ENCODE data around the gene FGR.

The FGR gene

DNA sequence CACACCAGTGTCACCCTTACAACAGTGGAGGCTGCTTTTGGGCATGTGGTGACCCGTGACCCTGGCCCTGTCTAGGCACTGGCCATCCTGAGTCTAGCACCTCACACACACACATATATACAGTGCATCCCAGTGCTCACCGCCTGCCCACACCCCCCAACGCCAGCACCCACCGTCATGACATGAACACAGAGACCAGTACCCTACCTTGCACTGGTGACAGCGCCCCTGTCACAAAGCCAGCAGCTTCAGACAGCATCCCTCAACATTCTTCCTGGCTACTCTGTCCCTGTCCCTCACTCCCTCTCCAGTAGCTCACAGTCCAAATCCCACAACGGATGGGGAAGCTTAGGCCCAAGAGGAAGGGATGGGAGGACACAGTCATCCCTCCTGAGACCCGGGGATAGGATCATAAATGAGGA lies 58.2 kb downstream of the FGR start:
- in situ Hi-C loops (cut with HindIII; ENCODE audit: low sequenced_read_pairs) = no loop called here
- H3K4me3 ChIP-seq (ENCODE audit: low read depth, low read length) = no peak overlapping the region
- DNase-seq (ENCODE audit: low read depth, low spot score) = no peak
- no peak for TF ChIP-seq CTCF (IDR thresholded peaks at IDR 0.05; ENCODE audit: low read depth, low read length)

DNA sequence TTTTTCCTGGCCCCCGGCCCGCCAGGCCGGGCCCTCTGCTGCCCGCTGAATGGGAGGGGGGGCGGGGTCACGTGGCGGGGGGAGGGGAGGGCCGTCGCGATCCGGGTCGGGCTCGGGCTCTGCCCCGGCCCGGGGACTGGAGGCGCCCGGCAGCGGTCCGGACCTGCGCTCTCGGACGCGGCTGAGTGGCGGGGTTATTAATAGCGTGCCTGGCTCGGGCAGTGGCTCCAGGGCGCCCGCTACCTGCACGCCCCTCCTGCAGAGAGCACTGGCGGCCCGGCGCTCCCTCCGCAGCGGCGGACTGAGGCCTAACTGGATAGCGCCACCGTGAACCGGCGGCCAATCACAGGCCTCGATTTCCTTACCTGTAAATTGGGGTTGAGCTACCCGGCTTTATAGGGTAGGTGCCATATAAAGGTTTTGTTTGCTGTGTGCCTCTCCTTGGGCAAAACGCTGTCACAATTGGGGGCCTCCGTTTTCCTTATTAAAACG lies 59.1 kb downstream of the FGR start:
- DNase-seq (ENCODE audit: low read depth, low spot score) = no peak
- in situ Hi-C loops (cut with HindIII; ENCODE audit: low sequenced_read_pairs) = no loop called here
- peak overlapping the region; percentile 18 for H3K4me3 ChIP-seq (ENCODE audit: low read depth, low read length)
- no peak for TF ChIP-seq CTCF (IDR thresholded peaks at IDR 0.05; ENCODE audit: low read depth, low read length)

GRCh38 chr1:27574871-27575831 lies 59.8 kb downstream of the FGR start:
- TF ChIP-seq CTCF (IDR thresholded peaks at IDR 0.05; ENCODE audit: low read depth, low read length) = peak; percentile 15
- DNase-seq (ENCODE audit: low read depth, low spot score) = peak; percentile 87
- H3K4me3 ChIP-seq (ENCODE audit: low read depth, low read length) = no peak overlapping the region
- in situ Hi-C loops (cut with HindIII; ENCODE audit: low sequenced_read_pairs) = no loop called here

- no peak overlapping the region for H3K4me3 ChIP-seq (ENCODE audit: low read depth, low read length)
- TF ChIP-seq CTCF (IDR thresholded peaks at IDR 0.05; ENCODE audit: low read depth, low read length) = no peak
- in situ Hi-C loops (cut with HindIII; ENCODE audit: low sequenced_read_pairs) = no loop called here
- no peak for DNase-seq (ENCODE audit: low read depth, low spot score)
These were observed 60.8 kb downstream of the FGR start for GRCh38 chr1:27574001-27574781.

- no peak overlapping the region for H3K4me3 ChIP-seq (ENCODE audit: low read depth, low read length)
- TF ChIP-seq CTCF (IDR thresholded peaks at IDR 0.05; ENCODE audit: low read depth, low read length) = no peak
- in situ Hi-C loops (cut with HindIII; ENCODE audit: low sequenced_read_pairs) = no loop called here
- no peak for DNase-seq (ENCODE audit: low read depth, low spot score)
These were observed 62.1 kb downstream of the FGR start for GRCh38 chr1:27572679-27573426.
